Choroid plexus epithelial cell (primary cell): ENCODE data around the gene PARD3B.

Experiments used
- DNase-seq: peaks from one replicate; pipeline ENCODE4 v3.0.0-alpha.2; 2010; ENCODE audit warnings: low read depth
- H3K4me3 ChIP-seq: 2 replicates; pipeline ENCODE4 v1.5.1; 2011; ENCODE audit warnings: low read depth, mild to moderate bottlenecking, control low read depth, low read length, moderate library complexity
- CTCF ChIP-seq: conservative IDR thresholded peaks from 2 replicates; pipeline ENCODE4 v1.5.1; 2011; ENCODE audit warnings: low read depth, mild to moderate bottlenecking, control low read depth, inconsistent platforms, low read length, moderate library complexity

Gene PARD3B

DNA sequence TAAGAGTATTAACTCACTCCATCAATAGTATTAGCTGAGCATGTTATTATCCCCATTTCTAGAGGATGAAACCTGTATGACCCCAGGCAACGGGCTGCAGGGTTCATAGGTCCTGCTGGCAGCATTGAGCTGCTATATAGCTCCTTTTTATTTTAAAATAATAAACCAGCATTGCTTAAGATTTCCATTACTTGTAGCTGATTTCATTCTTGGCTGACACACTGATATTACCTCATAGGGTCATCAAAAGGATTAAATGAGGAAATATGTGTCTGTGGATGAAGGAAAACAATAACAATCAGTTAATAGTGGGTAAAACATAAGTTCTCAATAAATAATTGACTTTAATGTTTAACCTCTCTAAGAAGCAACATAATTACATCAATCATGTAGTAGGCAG, 1088.7 kb downstream of the PARD3B start:
- H3K4me3 ChIP-seq = no peak overlapping the region
- no peak for TF ChIP-seq CTCF
- peak; percentile 48 for DNase-seq

- no peak overlapping the region for H3K4me3 ChIP-seq
- TF ChIP-seq CTCF = no peak
- DNase-seq = peak; percentile 44
Measured at GRCh38 chr2:205636549-205637319, 1091.5 kb downstream of the PARD3B start.

- no peak for DNase-seq
- H3K4me3 ChIP-seq = no peak overlapping the region
- TF ChIP-seq CTCF = no peak
Measured at GRCh38 chr2:205637320-205637602, 1092.0 kb downstream of the PARD3B start.

- no peak for DNase-seq
- no peak overlapping the region for H3K4me3 ChIP-seq
- no peak for TF ChIP-seq CTCF
Measured at GRCh38 chr2:205637779-205638503, 1092.7 kb downstream of the PARD3B start.

GRCh38 chr2:205640716-205641115, 1095.4 kb downstream of the PARD3B start:
- TF ChIP-seq CTCF = no peak
- no peak for DNase-seq
- no peak overlapping the region for H3K4me3 ChIP-seq

GRCh38 chr2:205642599-205643356, 1097.5 kb downstream of the PARD3B start:
- no peak for DNase-seq
- no peak for TF ChIP-seq CTCF
- no peak overlapping the region for H3K4me3 ChIP-seq
